Chondrocyte (in vitro differentiated cells): Measurements from ENCODE around the gene ACBD6. TPM values are rescaled to one million over a fixed set of nuclear protein-coding genes. Genes with fewer than 3 reads are reported as not detected.

Experiments used
- DNase-seq: peaks from one replicate; pipeline ENCODE4 v3.0.0; 2021; ENCODE audit warnings: mixed read lengths, low spot score
- H3K27ac Mint-ChIP-seq: one replicate; pipeline ENCODE4 v1.8.0; 2021; ENCODE audit warnings: mild to moderate bottlenecking, moderate library complexity, mixed read lengths; ENCODE audit not compliant: unreplicated experiment
- H3K27me3 Mint-ChIP-seq: 2 replicates; pipeline ENCODE4 v1.8.0; 2021; ENCODE audit warnings: low read depth, mixed read lengths
- H3K36me3 Mint-ChIP-seq: 2 replicates; pipeline ENCODE4 v1.8.0; 2021; ENCODE audit warnings: low read depth, mixed read lengths
- H3K4me1 Mint-ChIP-seq: 2 replicates; pipeline ENCODE4 v1.8.0; 2021; ENCODE audit warnings: low read depth, mild to moderate bottlenecking, mixed read lengths
- H3K4me3 Mint-ChIP-seq: one replicate; pipeline ENCODE4 v1.8.0; 2021; ENCODE audit warnings: mild to moderate bottlenecking, moderate library complexity, mixed read lengths; ENCODE audit not compliant: unreplicated experiment
- H3K9me3 Mint-ChIP-seq: 2 replicates; pipeline ENCODE4 v1.8.0; 2021; ENCODE audit warnings: low read depth, mixed read lengths
- CTCF ChIP-seq: fragments of 200-600 bp; sonication (generic); IDR thresholded peaks from 2 replicates; pipeline ENCODE4 v1.5.0; 2021; ENCODE audit warnings: antibody characterized with exemption, mild to moderate bottlenecking, moderate library complexity
- total RNA-seq: library from RNA; stranded (reverse); gene quantifications from 3 replicates; pipeline ENCODE4 v1.2.1, GENCODE V29; 2021

The ACBD6 gene
- total RNA-seq, 1 donor from 2014 or later = 43.4 TPM

GRCh38 chr1:180402001-180402400 lies 100.4 kb downstream of the ACBD6 start:
- H3K27ac Mint-ChIP-seq = no peak overlapping the region
- peaks cover 3% of the 10 kb centered on the region for H3K4me1 Mint-ChIP-seq
- H3K27me3 Mint-ChIP-seq = no peaks in the 10 kb centered on the region
- no peak for DNase-seq
- H3K9me3 Mint-ChIP-seq = no peaks in the 10 kb centered on the region
- no peak for TF ChIP-seq CTCF
- H3K4me3 Mint-ChIP-seq = no peak overlapping the region
- H3K36me3 Mint-ChIP-seq = peaks cover 3% of the 10 kb centered on the region

- Mint-ChIP-seq H3K4me3 (no peak overlapping the region), H3K27ac (no peak overlapping the region), H3K9me3 (peaks cover 12% of the 10 kb centered on the region), H3K36me3 (peaks cover 25% of the 10 kb centered on the region), H3K27me3 (no peaks in the 10 kb centered on the region), H3K4me1 (peaks cover 3% of the 10 kb centered on the region)
- no peak for DNase-seq
- TF ChIP-seq CTCF = no peak
Measured at GRCh38 chr1:180397175-180397574, 105.2 kb downstream of the ACBD6 start.

- DNase-seq = no peak
- Mint-ChIP-seq H3K4me1 (no peaks in the 10 kb centered on the region), H3K36me3 (peaks cover 29% of the 10 kb centered on the region), H3K27ac (no peak overlapping the region), H3K27me3 (no peaks in the 10 kb centered on the region), H3K9me3 (peaks cover 16% of the 10 kb centered on the region), H3K4me3 (no peak overlapping the region)
- TF ChIP-seq CTCF = no peak
Measured at GRCh38 chr1:180392427-180393145, 109.8 kb downstream of the ACBD6 start.

GRCh38 chr1:180392020-180392419 lies 110.4 kb downstream of the ACBD6 start:
- Mint-ChIP-seq H3K27me3 (no peaks in the 10 kb centered on the region), H3K4me1 (no peaks in the 10 kb centered on the region), H3K27ac (no peak overlapping the region), H3K9me3 (peaks cover 16% of the 10 kb centered on the region), H3K4me3 (no peak overlapping the region), H3K36me3 (peaks cover 31% of the 10 kb centered on the region)
- TF ChIP-seq CTCF = no peak
- no peak for DNase-seq

GRCh38 chr1:180387413-180387812 lies 115.0 kb downstream of the ACBD6 start:
- H3K36me3 Mint-ChIP-seq = peaks cover 26% of the 10 kb centered on the region
- DNase-seq = no peak
- H3K4me3 Mint-ChIP-seq = no peak overlapping the region
- TF ChIP-seq CTCF = no peak
- peaks cover 32% of the 10 kb centered on the region for H3K9me3 Mint-ChIP-seq
- H3K27me3 Mint-ChIP-seq = no peaks in the 10 kb centered on the region
- peaks cover under 1% of the 10 kb centered on the region for H3K4me1 Mint-ChIP-seq
- no peak overlapping the region for H3K27ac Mint-ChIP-seq
